ENCODE measurements around the gene OOSP4A.

Gene OOSP4A

DNA sequence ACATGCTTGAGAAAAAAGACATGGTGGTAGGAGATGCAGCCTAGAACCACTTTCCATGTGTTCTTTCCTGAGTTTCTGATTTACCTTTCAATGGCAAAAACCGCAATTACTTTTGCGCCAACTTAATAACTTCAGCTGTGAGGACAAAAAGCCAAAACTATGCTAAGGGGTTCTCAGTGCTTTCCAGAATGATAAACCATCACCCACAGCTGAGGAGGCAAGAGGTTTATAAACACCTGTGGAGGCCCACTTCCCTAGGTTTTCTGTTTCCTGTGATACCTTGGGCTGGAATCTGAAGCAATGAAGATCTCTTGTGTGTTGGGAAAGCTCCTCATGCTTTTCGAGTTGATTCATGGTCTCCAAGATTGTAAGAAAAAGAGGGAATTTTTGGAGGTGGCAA is at the start of gene OOSP4A:
Gene OOSP4A, plus strand, starts transcription at position 301 of the 400 bp plus-strand sequence. Its CDS starts 0 bp downstream, at position 301.
- DNase-seq (ENCODE audit: low read depth), result no peak

GRCh38 chr11:59918480-59918879 is 45.4 kb upstream of the OOSP4A start:
- peak; percentile 1 for DNase-seq (ENCODE audit: low read depth)

- peak; percentile 10 for DNase-seq (ENCODE audit: low read depth)
Observed at GRCh38 chr11:59918987-59919589, 44.7 kb upstream of the OOSP4A start.

GRCh38 chr11:59923813-59924212 is 40.0 kb upstream of the OOSP4A start:
- DNase-seq (ENCODE audit: low read depth), result no peak

DNA sequence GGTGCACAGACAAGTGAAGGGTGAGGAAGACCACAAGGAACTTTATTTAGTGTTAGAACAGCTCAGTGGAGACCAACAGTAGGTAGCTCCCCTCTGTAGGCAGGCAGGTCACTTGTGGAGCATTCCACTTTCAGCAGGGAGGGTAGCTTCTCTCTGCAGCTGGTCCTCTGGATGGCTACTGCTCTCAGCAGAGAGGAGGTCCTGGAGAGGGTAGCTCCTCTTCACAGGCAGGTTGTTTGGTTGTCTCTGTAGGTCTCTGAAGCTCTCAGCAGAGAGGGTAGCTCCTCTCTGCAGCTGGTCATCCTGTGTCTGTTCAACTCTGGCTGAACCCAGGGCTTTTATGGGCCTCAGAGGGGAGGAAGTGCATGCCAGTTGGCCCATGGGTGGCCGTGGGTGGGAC is 32.1 kb upstream of the OOSP4A start:
- DNase-seq (ENCODE audit: low read depth), result no peak

- no peak for DNase-seq (ENCODE audit: low read depth)
Observed at GRCh38 chr11:59938132-59938531, 25.7 kb upstream of the OOSP4A start, which contains the start of gene OOSP1. TSS of gene OOSP1 (plus strand) at chr11:59938432. CDS start at chr11:59938455, 23 bp downstream.

GRCh38 chr11:59938718-59939117 is 25.1 kb upstream of the OOSP4A start:
- DNase-seq (ENCODE audit: low read depth), result no peak

DNA sequence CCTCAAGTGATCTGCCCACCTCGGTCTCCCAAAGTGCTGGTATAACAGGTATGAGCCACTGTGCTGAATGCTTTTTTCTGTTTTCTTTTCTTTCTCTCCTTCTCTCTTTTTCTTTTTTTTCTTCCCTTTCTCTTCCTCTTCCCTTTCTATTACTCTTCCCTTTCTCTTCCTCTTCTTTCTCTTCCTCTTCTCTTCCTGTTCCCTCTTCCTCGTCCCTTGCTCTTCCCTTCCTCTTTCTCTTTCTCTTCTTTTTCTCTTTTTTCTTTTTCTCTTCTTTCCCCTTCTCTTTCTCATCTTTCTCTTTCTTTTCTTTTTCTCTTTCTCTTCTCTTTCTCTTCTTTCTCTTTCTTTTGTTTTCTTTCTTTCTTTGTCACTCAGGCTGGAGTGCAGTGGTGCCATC is 24.4 kb upstream of the OOSP4A start:
- DNase-seq (ENCODE audit: low read depth), result no peak

DNA sequence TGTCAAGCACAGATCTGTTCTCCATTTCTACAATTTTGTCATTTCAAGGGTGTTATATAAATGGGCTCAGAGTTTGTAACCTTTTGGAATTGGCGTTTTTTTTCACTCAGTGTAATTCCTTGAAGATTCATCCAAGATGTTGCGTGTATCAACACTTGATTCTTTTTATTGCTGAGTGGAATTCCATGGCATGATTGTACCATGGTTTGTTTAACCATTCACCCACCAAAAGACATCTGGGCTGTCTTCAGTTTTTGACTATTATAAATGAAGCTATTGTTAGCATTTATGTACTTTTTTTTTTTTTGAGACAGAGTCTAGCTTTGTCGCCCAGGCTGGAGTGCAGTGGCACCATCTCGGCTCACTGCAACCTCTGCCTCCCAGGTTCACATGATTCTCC is 22.7 kb upstream of the OOSP4A start:
- DNase-seq (ENCODE audit: low read depth), result no peak

DNA sequence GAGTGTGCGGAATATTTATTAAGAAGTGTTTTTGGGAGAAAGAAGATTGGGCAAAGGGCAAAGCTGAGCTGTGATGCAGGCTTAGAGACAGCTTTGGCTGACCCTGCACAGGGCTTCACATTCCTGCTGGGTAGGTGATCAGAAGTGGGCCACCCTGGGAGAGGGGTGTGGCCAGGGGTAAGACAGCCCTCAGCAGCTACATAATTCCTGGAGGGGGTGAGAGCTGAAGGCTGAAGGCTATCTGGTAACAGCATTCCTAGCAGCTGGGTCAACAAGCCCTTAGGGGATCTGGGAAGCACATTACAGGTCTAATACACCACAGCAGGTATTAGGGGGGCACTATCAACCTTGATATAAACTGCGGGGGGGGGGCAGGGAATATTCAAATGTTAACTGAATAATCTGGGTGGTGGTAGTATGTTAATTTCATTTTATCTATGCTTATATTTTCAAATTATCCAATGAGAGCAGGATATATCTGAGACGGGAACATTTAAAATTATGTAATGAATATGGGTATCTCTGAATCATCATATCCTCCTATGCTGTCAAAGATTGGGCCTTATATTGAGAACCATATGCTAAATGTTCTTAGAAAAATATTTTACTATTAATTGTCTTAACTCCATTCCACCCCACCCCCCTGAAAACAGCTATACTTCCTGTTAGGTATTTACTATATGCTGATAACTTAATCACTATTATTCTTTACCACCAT is 19.7 kb upstream of the OOSP4A start:
- no peak for DNase-seq (ENCODE audit: low read depth)

- no peak for DNase-seq (ENCODE audit: low read depth)
Observed at GRCh38 chr11:59944720-59945119, 19.1 kb upstream of the OOSP4A start.

DNA sequence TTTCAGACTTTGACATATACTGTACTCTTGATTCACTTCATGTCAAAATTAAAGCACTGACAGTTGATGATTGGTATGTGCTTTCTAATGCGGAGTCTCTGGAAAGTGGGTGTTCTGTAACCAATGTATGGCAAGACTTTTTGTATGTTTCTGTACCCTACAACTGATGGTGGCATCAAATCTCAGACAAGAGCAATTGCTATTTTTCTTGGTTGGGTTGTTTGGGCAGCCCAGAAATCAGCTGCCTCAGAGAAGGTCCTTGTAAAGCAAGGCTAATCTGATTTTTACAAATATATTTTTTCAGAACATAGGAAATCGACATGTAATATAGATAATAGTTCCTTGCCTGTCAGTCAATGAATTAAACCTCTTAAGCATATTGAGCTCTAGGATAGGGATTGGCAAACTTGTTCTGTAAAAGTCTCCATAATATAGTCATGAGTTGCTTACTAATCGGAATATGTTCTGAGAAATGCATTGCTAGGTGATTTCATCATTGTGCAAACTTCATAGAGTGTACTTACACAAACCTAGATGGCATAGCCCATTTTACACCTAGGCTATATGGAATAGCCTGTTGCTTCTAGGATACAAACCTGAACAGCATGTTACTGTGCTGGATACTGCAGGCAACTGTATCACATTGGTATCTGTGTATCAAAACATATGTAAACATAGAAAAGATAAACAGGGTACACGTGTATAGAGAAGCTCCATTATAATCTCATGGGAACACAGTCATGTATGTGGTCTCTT is 10.2 kb upstream of the OOSP4A start:
- no peak for DNase-seq (ENCODE audit: low read depth)

DNA sequence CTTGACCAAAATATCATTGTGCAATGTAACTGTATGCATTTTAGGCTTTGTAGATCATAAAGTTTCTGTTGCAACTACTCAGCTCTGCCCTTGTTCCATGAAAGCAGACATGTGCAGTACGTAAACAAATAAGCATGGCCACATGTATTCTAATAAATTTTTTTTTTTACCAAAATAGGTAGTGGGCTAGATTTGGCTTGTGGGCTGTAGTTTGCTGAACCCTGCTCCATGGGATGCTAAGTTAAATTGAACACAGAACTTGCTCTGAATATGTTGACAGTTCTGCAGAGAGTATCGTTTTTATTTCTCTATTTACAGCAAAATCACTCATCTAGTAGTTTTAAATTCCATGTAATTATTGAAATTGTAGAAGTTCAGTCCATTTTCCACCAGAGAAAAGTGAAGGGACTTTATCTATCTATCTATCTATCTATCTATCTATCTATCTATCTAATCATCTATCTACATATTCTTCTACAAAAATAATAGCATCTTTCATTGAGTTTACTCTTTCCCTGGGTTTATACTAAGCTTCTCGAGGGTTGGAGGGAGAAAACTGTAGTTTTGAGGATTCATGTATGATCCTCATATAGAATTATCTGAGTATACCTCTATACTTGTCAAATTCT is 9.5 kb upstream of the OOSP4A start:
- no peak for DNase-seq (ENCODE audit: low read depth)

DNA sequence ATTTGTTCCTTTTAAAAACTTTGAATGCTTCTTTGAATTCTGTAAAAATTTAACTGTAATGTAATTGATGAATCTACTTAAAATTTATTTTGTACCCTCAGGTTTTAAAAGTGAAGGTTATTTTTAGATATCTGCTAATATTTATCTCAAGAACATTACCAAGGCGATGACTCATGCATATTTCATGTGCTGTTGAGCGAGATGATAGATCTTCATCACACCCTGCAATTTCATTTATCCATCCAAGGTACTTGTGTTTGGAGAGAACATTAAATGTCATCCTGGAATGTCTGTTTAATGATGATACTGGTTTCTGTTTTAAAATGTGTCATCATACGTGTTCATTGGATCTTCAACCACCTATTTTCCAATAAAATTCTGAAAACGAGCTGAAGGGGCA is 6.7 kb upstream of the OOSP4A start:
- DNase-seq (ENCODE audit: low read depth), result no peak

GRCh38 chr11:59960502-59961381 is 3.1 kb upstream of the OOSP4A start:
- no peak for DNase-seq (ENCODE audit: low read depth)

DNA sequence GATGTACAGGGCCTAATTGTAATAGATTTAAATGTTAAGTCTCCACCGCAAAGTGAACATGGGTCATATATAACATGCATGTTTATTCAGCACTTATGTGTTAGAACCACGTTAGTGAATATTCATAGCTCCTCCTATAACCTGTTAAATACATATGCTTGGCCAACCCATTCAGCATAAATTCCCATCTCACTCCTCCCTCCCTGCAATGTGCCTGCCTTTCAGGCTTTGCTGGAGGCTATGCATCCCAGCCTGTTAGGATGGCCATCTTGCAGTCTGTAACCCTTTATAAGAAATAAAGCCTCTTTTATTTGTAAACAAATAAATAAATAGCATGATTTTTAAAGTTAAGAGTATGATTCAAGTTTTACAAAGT is 1.7 kb upstream of the OOSP4A start:
- DNase-seq (ENCODE audit: low read depth), result no peak

DNA sequence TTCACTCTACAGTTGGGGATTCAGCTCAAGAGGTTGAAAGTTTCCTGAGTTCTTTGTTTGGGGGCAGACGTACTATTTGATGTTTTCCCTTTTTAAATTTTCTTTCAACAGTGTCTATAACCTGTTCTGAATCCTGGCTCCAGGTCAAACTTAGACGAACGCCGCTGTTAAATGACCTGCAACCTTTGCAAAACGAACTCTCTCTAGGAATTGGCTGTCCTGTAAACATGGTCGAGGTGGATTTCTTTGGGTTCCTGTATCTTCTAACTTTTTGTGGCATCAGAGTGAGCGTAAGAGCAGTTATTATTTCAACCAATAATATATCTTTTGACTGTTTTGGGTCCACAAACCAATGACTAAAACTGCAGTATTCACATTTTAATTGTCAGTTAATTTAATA is 1.6 kb downstream of the OOSP4A start:
- DNase-seq (ENCODE audit: low read depth), result no peak

- DNase-seq (ENCODE audit: low read depth), result no peak
Observed at GRCh38 chr11:59966201-59966600, 2.4 kb downstream of the OOSP4A start.

DNA sequence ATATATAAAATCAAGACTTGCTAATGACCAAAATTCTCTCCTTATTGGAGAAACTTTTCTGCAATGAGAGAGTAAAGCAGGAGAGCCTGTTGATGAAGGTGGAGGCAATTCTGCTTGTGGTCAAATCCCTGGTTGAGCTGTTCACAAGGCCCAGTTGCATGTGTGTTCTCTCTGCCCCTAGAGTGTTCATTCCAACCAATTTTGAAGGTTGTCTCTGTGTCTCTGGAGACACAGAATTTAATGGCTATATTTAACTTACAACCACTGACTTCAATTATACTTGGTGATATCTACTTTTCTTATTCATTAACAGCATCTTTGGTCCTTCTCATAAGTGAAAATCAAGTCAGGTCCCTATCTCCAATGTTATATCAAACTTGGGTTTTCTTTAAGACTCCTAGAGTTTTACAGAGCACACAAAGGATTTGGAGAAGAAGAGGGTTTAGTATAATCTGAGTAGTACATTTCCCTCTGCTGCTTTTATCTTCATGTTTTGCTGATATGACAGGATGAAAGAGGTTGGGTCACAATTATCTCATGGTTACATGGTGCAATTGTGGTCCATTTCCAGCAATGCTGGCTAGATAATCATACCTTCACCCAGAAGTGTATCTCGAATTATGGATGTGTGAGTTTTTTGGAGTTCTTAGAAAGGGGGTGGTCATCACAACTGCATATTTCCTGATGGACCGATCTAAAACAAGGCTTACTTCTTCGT is 4.0 kb downstream of the OOSP4A start:
- no peak for DNase-seq (ENCODE audit: low read depth)

DNA sequence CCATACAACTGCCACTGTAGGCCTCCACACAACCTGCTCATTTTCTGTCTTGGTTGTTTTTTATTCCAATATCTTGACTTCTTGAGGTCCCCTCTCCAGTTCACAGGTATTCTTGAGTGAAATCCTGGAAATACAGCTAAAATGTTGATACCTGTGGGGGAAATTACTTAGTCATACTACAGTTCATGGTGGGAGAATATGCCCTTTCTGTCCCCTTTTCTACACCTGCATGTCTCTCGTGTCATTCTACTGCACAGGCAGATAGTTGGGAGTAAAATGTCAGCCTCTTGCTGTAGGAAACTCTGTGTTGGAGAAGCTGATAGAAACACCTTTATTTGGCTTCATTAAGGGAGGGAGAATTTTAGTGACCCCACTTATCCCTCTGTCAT is 4.6 kb downstream of the OOSP4A start:
- DNase-seq (ENCODE audit: low read depth), result no peak

DNA sequence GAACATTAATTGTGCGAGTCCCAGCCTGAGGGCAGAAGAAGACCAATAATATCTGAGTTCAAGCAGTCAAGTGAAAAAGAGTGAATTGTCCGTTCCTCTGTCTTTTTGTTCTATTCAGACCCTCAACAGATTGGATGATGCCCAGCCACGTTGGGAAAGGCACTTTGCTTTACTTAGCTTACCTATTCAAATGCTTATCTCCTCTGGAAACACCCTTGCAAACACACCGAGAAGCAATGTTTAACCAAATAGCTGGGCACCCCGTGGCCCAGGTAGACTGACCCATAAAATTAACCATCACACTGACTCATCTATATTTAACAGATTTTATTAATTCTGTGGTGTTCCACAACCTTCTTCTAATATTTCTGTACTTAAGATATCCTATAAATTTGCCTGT is 9.3 kb downstream of the OOSP4A start:
- no peak for DNase-seq (ENCODE audit: low read depth)
